Lung microvascular endothelial cell (primary cell): ENCODE data around the gene GNAO1. TPM values are rescaled to one million over a fixed set of nuclear protein-coding genes. Genes with fewer than 3 reads are reported as not detected.

Experiments
- DNase-seq, 2 donors: peaks; one replicate each; pipeline versions ENCODE4 v3.0.0 to v3.0.0-alpha.2; 2010; ENCODE audit warnings: low read depth in 2 of 2
- total RNA-seq: library from RNA; depleted of rRNA; stranded (reverse); fragments of >200 nt; gene quantifications from 2 replicates; pipeline ENCODE4 v1.2.1, GENCODE V29; 2014

The GNAO1 gene
- total RNA-seq, 1 donor from 2014 or later = not detected

GRCh38 chr16:56347670-56348069 lies 156.4 kb downstream of the GNAO1 start:
- DNase-seq = no peak

GRCh38 chr16:56348168-56349085 lies 157.1 kb downstream of the GNAO1 start:
- no peak for DNase-seq

GRCh38 chr16:56349086-56349415 lies 157.8 kb downstream of the GNAO1 start:
- DNase-seq = no peak

- DNase-seq = no peak
These were observed 158.4 kb downstream of the GNAO1 start for GRCh38 chr16:56349711-56350161.

- DNase-seq = no peak
These were observed 159.5 kb downstream of the GNAO1 start for GRCh38 chr16:56350491-56351405.

GRCh38 chr16:56351481-56351880 lies 160.2 kb downstream of the GNAO1 start:
- DNase-seq = no peak

GRCh38 chr16:56352351-56353053 lies 161.2 kb downstream of the GNAO1 start:
- DNase-seq = no peak

GRCh38 chr16:56353054-56353921 lies 162.0 kb downstream of the GNAO1 start:
- DNase-seq = no peak

- DNase-seq = no peak
These were observed 162.7 kb downstream of the GNAO1 start for GRCh38 chr16:56354016-56354415.

GRCh38 chr16:56354746-56355145 lies 163.5 kb downstream of the GNAO1 start:
- no peak for DNase-seq

- DNase-seq = no peak
These were observed 163.9 kb downstream of the GNAO1 start for GRCh38 chr16:56355221-56355620.

- no peak for DNase-seq
These were observed 164.5 kb downstream of the GNAO1 start for GRCh38 chr16:56355786-56356275.

- peak; percentile 87 to 95 for DNase-seq
These were observed 165.3 kb downstream of the GNAO1 start for GRCh38 chr16:56356276-56357240.

GRCh38 chr16:56357241-56357764 lies 166.0 kb downstream of the GNAO1 start:
- DNase-seq = peak; percentile 33 to 66

GRCh38 chr16:56357765-56358322 lies 166.6 kb downstream of the GNAO1 start:
- DNase-seq = no peak

GRCh38 chr16:56360117-56361008 lies 169.1 kb downstream of the GNAO1 start:
- DNase-seq = no peak

GRCh38 chr16:56362057-56362655 lies 170.9 kb downstream of the GNAO1 start:
- no peak for DNase-seq
